B cell (primary cell): ENCODE data around the gene SERTAD3. TPM values are rescaled to one million over a fixed set of nuclear protein-coding genes. Genes with fewer than 3 reads are reported as not detected.

Experiments
- ATAC-seq: fragments of 200-7000 bp; cut with Tn5 transposase; one replicate; pipeline ENCODE4 v1.10.0; 2021; ENCODE audit warnings: low read depth, mild to moderate bottlenecking, moderate number of reproducible peaks, moderate library complexity
- CTCF ChIA-PET: fragments of 350-600 bp; sonication (Branson Sonifier 250); formaldehyde crosslinking; loops from one replicate; lab custom pipeline; 2021; ENCODE audit warnings: antibody characterized with exemption, inconsistent platforms; lab: Charles Lee
- POLR2A ChIA-PET: fragments of 350-600 bp; sonication (Branson Sonifier 250); formaldehyde crosslinking; loops from one replicate; lab custom pipeline; 2021; ENCODE audit warnings: antibody characterized with exemption; lab: Charles Lee
- DNase-seq: peaks from one replicate; pipeline ENCODE4 v3.0.0; 2013
- H2AFZ ChIP-seq: 2 replicates; pipeline ENCODE4 v1.6.1; 2012; ENCODE audit warnings: mild to moderate bottlenecking, low read depth, low read length; ENCODE audit not compliant: insufficient read depth, poor library complexity, severe bottlenecking
- H3K27ac ChIP-seq, 2 donors: 1 replicate in 1 of 2; 2 replicates in 1 of 2; pipeline ENCODE4 v1.5.1; 2012 to 2013; ENCODE audit warnings: low read length in 2 of 2, mild to moderate bottlenecking in 2 of 2, moderate library complexity in 1 of 2
- H3K27me3 ChIP-seq, 4 experiments: fragments of 200-600 bp in 1 of 4; sonication (generic) in 1 of 4; replicated peaks in 1 of 4; 1 replicate in 2 of 4; 2 replicates in 2 of 4; pipeline versions ENCODE4 v1.6.1 to v1.7.0; 2013 to 2016; ENCODE audit warnings: low read length in 3 of 4, mild to moderate bottlenecking in 2 of 4, mixed read lengths in 1 of 4, moderate library complexity in 1 of 4; ENCODE audit not compliant: insufficient read depth in 4 of 4, control insufficient read depth in 3 of 4; ENCODE audit errors: control extremely low read depth in 1 of 4
- H3K36me3 ChIP-seq, 2 experiments: replicated peaks in 1 of 2; 1 replicate in 1 of 2; 2 replicates in 1 of 2; pipeline versions ENCODE4 v1.6.1 to v1.7.1; 2013; ENCODE audit warnings: low read length in 1 of 2; ENCODE audit not compliant: insufficient read depth in 2 of 2, control insufficient read depth in 1 of 2; ENCODE audit errors: control extremely low read depth in 1 of 2, extremely low read depth in 1 of 2
- H3K4me1 ChIP-seq, 2 donors: fragments of 200-600 bp in 1 of 2; sonication (generic) in 1 of 2; 1 replicate in 1 of 2; 2 replicates in 1 of 2; pipeline versions ENCODE4 v1.5.1 to v1.6.1; 2013 to 2017; ENCODE audit warnings: low read length in 2 of 2; ENCODE audit not compliant: control insufficient read depth in 2 of 2, insufficient read depth in 2 of 2
- H3K4me2 ChIP-seq: replicated peaks from 2 replicates; pipeline ENCODE3; 2012; ENCODE audit warnings: mild to moderate bottlenecking, low read depth, low read length; ENCODE audit not compliant: poor library complexity, severe bottlenecking
- H3K4me3 ChIP-seq, 5 experiments: fragments of 200-600 bp in 1 of 5; sonication (generic) in 1 of 5; 1 replicate in 3 of 5; 2 replicates in 2 of 5; pipeline versions ENCODE4 v1.5.1 to v1.7.0; 2011 to 2016; ENCODE audit warnings: low read length in 4 of 5, mild to moderate bottlenecking in 4 of 5, low read depth in 2 of 5, control low read depth in 1 of 5, moderate library complexity in 1 of 5; ENCODE audit not compliant: insufficient read depth in 1 of 5; ENCODE audit errors: control extremely low read depth in 1 of 5, extremely low read depth in 1 of 5
- H3K79me2 ChIP-seq: fragments of 200-600 bp; sonication (generic); one replicate; pipeline ENCODE4 v1.6.0; 2016; ENCODE audit warnings: low read length; ENCODE audit not compliant: control insufficient read depth, insufficient read depth
- H3K9ac ChIP-seq: fragments of 200-600 bp; sonication (generic); 2 replicates; pipeline ENCODE4 v1.6.1; 2017; ENCODE audit warnings: mild to moderate bottlenecking, low read length, moderate library complexity
- H3K9me3 ChIP-seq, 3 donors: one replicate each; pipeline versions ENCODE4 v1.6.1 to v1.7.1; 2013; ENCODE audit warnings: low read length in 2 of 3; ENCODE audit not compliant: control insufficient read depth in 2 of 3, insufficient read depth in 1 of 3; ENCODE audit errors: control extremely low read depth in 1 of 3
- H4K20me1 ChIP-seq: 2 replicates; pipeline ENCODE4 v1.6.0; 2012; ENCODE audit warnings: mild to moderate bottlenecking, low read length; ENCODE audit not compliant: insufficient read depth, control insufficient read depth, poor library complexity, severe bottlenecking
- H3K27ac Mint-ChIP-seq: one replicate; pipeline ENCODE4 v1.8.0; 2021; ENCODE audit warnings: mixed read lengths
- H3K27me3 Mint-ChIP-seq: one replicate; pipeline ENCODE4 v1.8.0; 2021; ENCODE audit warnings: mixed read lengths
- H3K4me1 Mint-ChIP-seq: one replicate; pipeline ENCODE4 v1.8.0; 2021; ENCODE audit warnings: mixed read lengths
- H3K4me3 Mint-ChIP-seq: one replicate; pipeline ENCODE4 v1.8.0; 2021; ENCODE audit warnings: mixed read lengths
- H3K9me3 Mint-ChIP-seq: one replicate; pipeline ENCODE4 v1.8.0; 2022; ENCODE audit warnings: mixed read lengths; ENCODE audit not compliant: insufficient read depth
- CTCF ChIP-seq: fragments of 200-600 bp; IDR thresholded peaks from one replicate; pipeline ENCODE4 v1.8.0; 2022; ENCODE audit warnings: antibody characterized with exemption, mild to moderate bottlenecking
- EZH2 ChIP-seq: IDR thresholded peaks from 2 replicates; pipeline ENCODE4 v1.6.1; 2012; ENCODE audit warnings: borderline replicate concordance, low read depth, mild to moderate bottlenecking, moderate library complexity, low read length; ENCODE audit not compliant: insufficient read depth, poor library complexity, severe bottlenecking
- WGBS: methylation state at CpG from one replicate; pipeline ENCODE4 v1.1.5; 2013; ENCODE audit warnings: missing lambda C conversion rate; ENCODE audit not compliant: insufficient coverage; 5-methylcytosine and 5-hydroxymethylcytosine counted together
- intact Hi-C: fragments of 100-400 bp; cut with micrococcal nuclease; formaldehyde crosslinking; loops from one replicate; pipeline ENCODE4 v1.10.0; 2022
- polyA plus RNA-seq: library from polyadenylated mRNA; depleted of rRNA; stranded (reverse); fragments of >200 nt; gene quantifications from 2 replicates; pipeline ENCODE4 v1.2.3, GENCODE V29; 2012
- total RNA-seq, 2 donors: library from RNA; stranded (reverse); fragments of 120-200 nt in 1 of 2; gene quantifications; 1 replicate in 1 of 2; 2 replicates in 1 of 2; pipeline versions ENCODE4 v1.2.3 to v1.2.4, GENCODE V29; 2013 to 2022

The SERTAD3 gene
- total and polyA plus RNA-seq, 2 donors (not counting 1 experiment from before 2014, with no cell fraction given) = 41.6 to 43.9 TPM

- Histone ChIP-seq H3K4me1 (peaks cover 16 to 31% of the 10 kb centered on the region in 2 donors), H3K4me2 (peak overlapping the region; percentile 95), H3K4me3 (no peak overlapping the region), H2AFZ (no peak overlapping the region), H3K27ac (peak overlapping the region; percentile 81 to 88), H3K79me2 (peaks cover 26% of the 10 kb centered on the region), H3K9me3 (no peaks in the 10 kb centered on the region), H3K36me3 (peaks cover 0 to 9% of the 10 kb centered on the region in 2 experiments), H3K9ac (no peak overlapping the region), H4K20me1 (no peaks in the 10 kb centered on the region), H3K27me3 (no peaks in the 10 kb centered on the region)
- 96% methylated on average over 10 of the region's 16 CpGs for WGBS
- TF ChIP-seq EZH2 (no peak), CTCF (no peak)
- CTCF ChIA-PET = interaction anchor here (1.3 to 9.5 kb wide), 6 partner anchors 13 to 117 kb away, joined by 4 to 87 read pairs (median 14); partner anchors contain the start of genes BLVRB, SERTAD3 and SPTBN4
- DNase-seq (no peak), ATAC-seq (no peak)
- POLR2A ChIA-PET = interaction anchor here (0.7 to 2.3 kb wide), 6 partner anchors 9 to 322 kb away, joined by 3 to 32 read pairs (median 4); partner anchors contain the start of gene SERTAD3
- Mint-ChIP-seq H3K27me3 (no peaks in the 10 kb centered on the region), H3K4me1 (peaks cover 31% of the 10 kb centered on the region), H3K27ac (no peak overlapping the region), H3K9me3 (no peaks in the 10 kb centered on the region), H3K4me3 (peak overlapping the region; percentile 46)
- intact Hi-C loops = loop anchor here (1.0 to 2.0 kb wide), 6 partner anchors 11 to 149 kb away; partner anchors contain the start of genes BLVRB and SERTAD3
Measured at GRCh38 chr19:40421993-40422747, 22.0 kb downstream of the SERTAD3 start.
